Epithelial cell of esophagus (primary cell): ENCODE results near the gene PPFIBP1.
"Not testable (repeated sequence)": the region's sequence is repeated elsewhere in the genome, so short reads cannot be mapped to it uniquely, and the experiment has no call there.

Experiments used
- DNase-seq: peaks from one replicate; pipeline ENCODE4 v3.0.0; 2010; ENCODE audit warnings: low read depth
- H3K4me3 ChIP-seq: 2 replicates; pipeline ENCODE4 v1.5.1; 2011; ENCODE audit warnings: mild to moderate bottlenecking, low read length, control low read depth
- TF ChIP-seq, protein P1 (sequence below): IDR thresholded peaks from 2 replicates; pipeline ENCODE4 v1.5.1; 2011; ENCODE audit warnings: low read depth, mild to moderate bottlenecking, low read length, control low read depth, inconsistent platforms; ENCODE audit not compliant: insufficient read depth; ENCODE audit errors: missing control alignments

PPFIBP1 gene

DNA sequence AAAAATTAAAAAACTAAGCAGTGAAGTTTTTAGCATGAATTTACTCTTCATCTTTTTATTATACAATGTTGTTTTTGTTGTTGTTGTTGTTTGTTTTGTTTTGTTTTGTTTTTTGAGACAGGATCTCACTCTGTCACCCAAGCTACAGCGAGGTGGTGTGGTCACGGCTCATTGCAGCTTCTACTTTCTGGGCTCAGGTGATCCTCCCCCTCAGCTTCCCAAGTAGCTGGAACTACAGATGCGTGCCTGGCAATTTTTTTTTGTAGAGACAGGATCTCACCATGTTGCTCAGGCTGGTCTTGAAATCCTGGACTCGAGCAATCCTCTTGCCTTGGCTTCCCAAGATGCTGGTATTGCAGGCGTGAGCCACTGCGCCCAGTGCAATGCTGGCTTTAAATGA is 11.3 kb downstream of the PPFIBP1 start:
- TF ChIP-seq, protein P1, sequence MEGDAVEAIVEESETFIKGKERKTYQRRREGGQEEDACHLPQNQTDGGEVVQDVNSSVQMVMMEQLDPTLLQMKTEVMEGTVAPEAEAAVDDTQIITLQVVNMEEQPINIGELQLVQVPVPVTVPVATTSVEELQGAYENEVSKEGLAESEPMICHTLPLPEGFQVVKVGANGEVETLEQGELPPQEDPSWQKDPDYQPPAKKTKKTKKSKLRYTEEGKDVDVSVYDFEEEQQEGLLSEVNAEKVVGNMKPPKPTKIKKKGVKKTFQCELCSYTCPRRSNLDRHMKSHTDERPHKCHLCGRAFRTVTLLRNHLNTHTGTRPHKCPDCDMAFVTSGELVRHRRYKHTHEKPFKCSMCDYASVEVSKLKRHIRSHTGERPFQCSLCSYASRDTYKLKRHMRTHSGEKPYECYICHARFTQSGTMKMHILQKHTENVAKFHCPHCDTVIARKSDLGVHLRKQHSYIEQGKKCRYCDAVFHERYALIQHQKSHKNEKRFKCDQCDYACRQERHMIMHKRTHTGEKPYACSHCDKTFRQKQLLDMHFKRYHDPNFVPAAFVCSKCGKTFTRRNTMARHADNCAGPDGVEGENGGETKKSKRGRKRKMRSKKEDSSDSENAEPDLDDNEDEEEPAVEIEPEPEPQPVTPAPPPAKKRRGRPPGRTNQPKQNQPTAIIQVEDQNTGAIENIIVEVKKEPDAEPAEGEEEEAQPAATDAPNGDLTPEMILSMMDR, result no peak
- H3K4me3 ChIP-seq, result no peak overlapping the region
- DNase-seq, result no peak

DNA sequence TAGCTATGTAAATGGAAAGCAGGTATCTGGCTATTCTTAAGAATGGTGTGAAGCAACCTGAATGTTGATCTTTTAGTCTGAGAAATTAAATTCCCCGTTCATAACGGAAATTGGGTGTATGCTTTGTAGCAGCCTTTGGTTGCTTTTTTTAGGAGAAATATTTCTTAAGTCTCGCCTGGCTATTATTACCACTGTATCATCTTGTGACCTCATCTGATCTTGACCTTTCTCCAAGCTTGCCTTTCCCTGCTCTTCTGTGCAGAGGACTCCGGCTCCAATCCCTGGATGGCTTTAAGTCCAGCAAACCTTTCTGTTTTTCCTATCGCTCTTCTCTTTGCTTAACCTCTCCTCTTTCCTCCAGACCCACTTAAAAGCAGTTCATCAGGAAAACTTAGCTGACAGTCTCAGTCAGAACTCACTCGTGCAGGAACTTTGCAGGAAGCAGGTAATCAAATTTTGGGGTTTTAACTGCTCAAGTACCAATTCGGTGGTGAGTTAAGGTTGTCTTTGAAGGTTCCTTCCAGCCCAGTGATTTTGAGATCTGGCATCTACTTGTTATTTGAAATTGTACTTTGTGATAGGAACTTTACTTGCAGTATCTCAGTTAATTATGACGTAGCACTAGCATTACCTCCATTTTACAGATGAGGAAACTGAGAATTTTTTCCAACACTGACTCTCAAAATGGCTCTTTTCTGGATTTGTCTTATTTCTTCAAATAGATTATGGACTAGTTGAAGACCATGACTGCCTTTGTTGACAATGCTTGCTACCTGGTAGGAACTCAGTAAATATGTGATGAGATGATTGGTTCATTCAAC is 14.1 kb downstream of the PPFIBP1 start:
- no peak overlapping the region for H3K4me3 ChIP-seq
- TF ChIP-seq, protein P1, result no peak
- no peak for DNase-seq

DNA sequence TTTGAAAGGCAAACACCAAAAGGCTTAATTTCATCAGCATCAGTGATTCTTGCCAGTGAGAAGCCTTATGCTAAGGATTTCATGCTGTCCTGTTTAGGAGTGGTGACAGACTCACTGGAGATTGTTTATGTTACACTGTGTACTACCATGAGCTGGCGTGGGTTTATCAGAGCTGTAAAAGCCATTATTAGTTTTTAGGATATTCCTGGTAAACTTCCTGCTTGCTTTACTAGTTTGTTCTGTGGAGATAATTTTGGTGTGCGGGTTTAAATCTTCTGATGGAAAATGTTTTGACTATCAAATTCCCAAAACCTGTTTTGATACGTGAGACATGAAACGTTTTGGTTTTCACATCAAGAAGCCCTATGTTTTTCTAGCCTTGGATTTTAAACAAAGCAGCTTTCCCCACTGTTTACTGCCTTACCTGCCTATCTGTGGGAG is 15.2 kb downstream of the PPFIBP1 start:
- H3K4me3 ChIP-seq, result no peak overlapping the region
- DNase-seq, result peak; percentile 20
- TF ChIP-seq, protein P1, result no peak

DNA sequence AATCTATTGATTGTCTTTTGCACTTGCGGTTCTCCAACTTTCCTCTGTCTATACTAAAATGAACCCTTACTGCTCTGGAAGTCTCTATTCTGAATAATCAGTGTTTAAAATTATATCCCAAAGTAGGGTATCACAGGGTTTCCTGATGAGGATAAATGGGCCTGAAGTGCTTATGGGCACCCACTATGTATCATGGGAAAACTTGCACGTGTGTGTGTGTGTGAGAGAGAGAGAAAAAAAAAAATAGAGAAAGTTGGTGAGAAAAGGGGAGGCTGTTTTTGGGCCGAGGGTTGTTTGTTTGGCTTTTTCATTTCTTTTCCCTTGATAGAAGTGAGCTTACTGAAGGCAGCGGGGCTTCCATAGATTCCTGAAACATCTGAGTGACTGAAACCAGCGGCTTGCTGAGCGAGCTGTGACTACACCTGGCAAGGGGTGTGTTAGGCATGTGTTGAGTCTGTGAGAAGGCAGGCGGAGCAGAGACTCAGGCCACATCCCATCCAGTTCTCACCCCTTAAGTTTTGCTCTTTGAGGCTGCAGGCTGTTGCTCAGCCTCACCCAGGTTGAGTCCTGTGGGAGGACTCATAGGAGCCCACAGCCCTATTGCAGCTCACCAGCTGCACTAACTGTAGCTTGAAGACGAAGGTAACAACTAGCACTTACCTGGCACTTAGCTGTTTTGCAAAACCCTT is 17.2 kb downstream of the PPFIBP1 start:
- TF ChIP-seq, protein P1, result no peak
- H3K4me3 ChIP-seq, result no peak overlapping the region
- DNase-seq, result peak; percentile 93

DNA sequence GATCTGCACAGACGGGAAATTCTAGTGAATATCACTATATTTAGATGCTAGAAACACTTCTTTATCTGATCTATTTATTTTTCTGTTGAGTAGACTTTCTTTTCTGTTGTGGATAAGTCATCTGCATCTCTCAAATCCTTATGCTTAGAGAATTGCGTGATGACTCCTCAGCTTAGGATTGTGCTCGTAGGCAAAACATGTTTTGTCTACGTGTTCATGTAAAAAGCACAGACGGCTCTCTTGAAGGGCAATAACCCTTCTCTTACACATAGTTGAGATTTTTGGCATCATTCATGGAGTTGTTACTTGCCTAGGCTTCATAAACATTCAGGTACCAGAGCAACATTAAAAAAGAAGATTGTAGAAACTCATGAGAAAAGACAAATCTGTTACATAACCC is 18.6 kb downstream of the PPFIBP1 start:
- TF ChIP-seq, protein P1, result no peak
- peak; percentile 95 for DNase-seq
- H3K4me3 ChIP-seq, result no peak overlapping the region

DNA sequence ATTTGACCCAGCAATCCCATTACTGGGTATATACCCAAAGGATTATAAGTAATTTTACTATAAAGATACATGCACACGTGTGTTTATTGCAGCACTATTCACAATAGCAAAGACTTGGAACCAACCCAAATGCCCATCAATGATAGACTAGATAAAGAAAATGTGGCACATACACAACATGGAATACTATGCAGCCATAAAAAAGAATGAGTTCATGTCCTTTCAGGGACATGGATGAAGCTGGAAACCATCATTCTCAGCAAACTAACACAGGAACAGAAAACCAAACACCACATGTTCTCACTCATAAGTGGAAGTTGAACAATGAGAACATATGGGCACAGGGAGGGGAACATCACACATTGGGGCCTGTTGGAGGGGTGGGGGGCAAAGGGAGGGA is 20.9 kb downstream of the PPFIBP1 start:
- DNase-seq, H3K4me3 ChIP-seq: not testable (repeated sequence)

DNA sequence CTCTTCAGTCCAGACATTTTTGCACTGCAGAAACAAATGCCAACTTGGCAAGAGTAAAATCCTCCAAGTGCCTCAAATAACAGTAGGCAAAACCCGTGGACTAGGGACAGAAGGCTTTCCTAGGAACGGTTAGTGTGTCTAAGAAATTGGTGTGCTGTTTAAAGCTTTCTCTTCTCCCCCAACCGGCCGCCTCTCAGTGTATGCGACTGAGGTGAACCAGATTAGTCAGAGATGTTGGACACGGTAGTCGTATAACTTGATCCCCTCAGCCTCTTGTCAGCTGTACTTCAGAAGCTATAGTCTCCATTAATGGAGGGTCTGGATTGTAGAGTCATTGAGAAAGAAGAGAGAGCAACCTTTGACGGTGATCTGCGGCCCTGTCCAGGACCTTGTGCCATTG is 21.7 kb downstream of the PPFIBP1 start:
- no peak overlapping the region for H3K4me3 ChIP-seq
- DNase-seq, result peak; percentile 26
- TF ChIP-seq, protein P1, result no peak
